ENCODE measurements around the gene MIB1.

Gene MIB1

GRCh38 chr18:21820811-21821143 lies 80.2 kb downstream of the MIB1 start:
- no peak for DNase-seq

- no peak for DNase-seq
These were observed 83.3 kb downstream of the MIB1 start for GRCh38 chr18:21823848-21824247.

GRCh38 chr18:21826196-21826595 lies 85.6 kb downstream of the MIB1 start:
- DNase-seq, result no peak

- no peak for DNase-seq
These were observed 86.2 kb downstream of the MIB1 start for GRCh38 chr18:21826641-21827302.

GRCh38 chr18:21830532-21830931 lies 89.9 kb downstream of the MIB1 start:
- no peak for DNase-seq

GRCh38 chr18:21831413-21831831 lies 90.8 kb downstream of the MIB1 start:
- DNase-seq, result no peak

- no peak for DNase-seq
These were observed 93.2 kb downstream of the MIB1 start for GRCh38 chr18:21833604-21834298.

- DNase-seq, result no peak
These were observed 93.7 kb downstream of the MIB1 start for GRCh38 chr18:21834299-21834660.

GRCh38 chr18:21841570-21841969 lies 101.0 kb downstream of the MIB1 start:
- no peak for DNase-seq

GRCh38 chr18:21843341-21843740 lies 102.7 kb downstream of the MIB1 start:
- no peak for DNase-seq

- no peak for DNase-seq
These were observed 110.9 kb downstream of the MIB1 start for GRCh38 chr18:21851327-21851961.

GRCh38 chr18:21853016-21853415 lies 112.4 kb downstream of the MIB1 start:
- DNase-seq, result no peak

GRCh38 chr18:21853775-21854552 lies 113.4 kb downstream of the MIB1 start:
- DNase-seq, result no peak

- no peak for DNase-seq
These were observed 114.8 kb downstream of the MIB1 start for GRCh38 chr18:21855432-21855831.

GRCh38 chr18:21857871-21858270 lies 117.3 kb downstream of the MIB1 start:
- no peak for DNase-seq

- no peak for DNase-seq
These were observed 118.0 kb downstream of the MIB1 start for GRCh38 chr18:21858544-21858943.

GRCh38 chr18:21864386-21864785 lies 123.8 kb downstream of the MIB1 start:
- no peak for DNase-seq

GRCh38 chr18:21865043-21865442 lies 124.5 kb downstream of the MIB1 start:
- no peak for DNase-seq

- DNase-seq, result no peak
These were observed 128.2 kb downstream of the MIB1 start for GRCh38 chr18:21868770-21869169.

- DNase-seq, result no peak
These were observed 149.0 kb downstream of the MIB1 start for GRCh38 chr18:21889570-21889969.

GRCh38 chr18:21894619-21895367 lies 154.2 kb downstream of the MIB1 start:
- no peak for DNase-seq

GRCh38 chr18:21896732-21897336 lies 156.2 kb downstream of the MIB1 start:
- DNase-seq, result no peak
